Naive B cell (primary cell): Measurements from ENCODE around the gene RAD18. TPM values are rescaled to one million over a fixed set of nuclear protein-coding genes. Genes with fewer than 3 reads are reported as not detected.

Experiments used
- ATAC-seq, 2 donors: fragments of 150-1000 bp; cut with Tn5 transposase; 2 replicates each; pipeline ENCODE4 v1.10.0; 2021; ENCODE audit warnings: low read depth in 2 of 2, mild to moderate bottlenecking in 2 of 2, moderate library complexity in 2 of 2
- DNase-seq: peaks from one replicate; pipeline ENCODE4 v3.0.0; 2022
- H3K27ac Mint-ChIP-seq, 6 donors: one replicate each; pipeline ENCODE4 v1.8.0; 2020 to 2022; ENCODE audit warnings: mild to moderate bottlenecking in 6 of 6, mixed read lengths in 6 of 6, moderate library complexity in 5 of 6, inconsistent platforms in 2 of 6
- H3K27me3 Mint-ChIP-seq, 3 donors: one replicate each; pipeline ENCODE4 v1.8.0; 2021 to 2022; ENCODE audit warnings: mixed read lengths in 3 of 3, mild to moderate bottlenecking in 1 of 3
- H3K36me3 Mint-ChIP-seq, 2 donors: one replicate each; pipeline ENCODE4 v1.8.0; 2020 to 2022; ENCODE audit warnings: mixed read lengths in 2 of 2, inconsistent platforms in 1 of 2, mild to moderate bottlenecking in 1 of 2
- H3K4me1 Mint-ChIP-seq, 3 donors: one replicate each; pipeline ENCODE4 v1.8.0; 2020 to 2022; ENCODE audit warnings: mixed read lengths in 3 of 3, inconsistent platforms in 1 of 3, mild to moderate bottlenecking in 1 of 3, moderate library complexity in 1 of 3
- H3K4me3 Mint-ChIP-seq, 8 donors: one replicate each; pipeline ENCODE4 v1.8.0; 2020 to 2022; ENCODE audit warnings: mild to moderate bottlenecking in 8 of 8, mixed read lengths in 8 of 8, moderate library complexity in 8 of 8, inconsistent platforms in 2 of 8
- H3K9me3 Mint-ChIP-seq, 7 donors: one replicate each; pipeline ENCODE4 v1.8.0; 2020 to 2022; ENCODE audit warnings: mixed read lengths in 7 of 7, mild to moderate bottlenecking in 5 of 7, inconsistent platforms in 2 of 7, moderate library complexity in 1 of 7
- polyA plus RNA-seq, 6 donors: library from polyadenylated mRNA; unstranded; fragments of 300-500 nt; fragmentation: Illumina TruSeq; gene quantifications; one replicate each; pipeline ENCODE4 v1.2.3, GENCODE V29; 2021; ENCODE audit warnings: low read depth in 6 of 6

Gene RAD18
- polyA plus RNA-seq, 6 donors from 2014 or later: 13.5 to 20.9 (median 19.0) TPM

DNA sequence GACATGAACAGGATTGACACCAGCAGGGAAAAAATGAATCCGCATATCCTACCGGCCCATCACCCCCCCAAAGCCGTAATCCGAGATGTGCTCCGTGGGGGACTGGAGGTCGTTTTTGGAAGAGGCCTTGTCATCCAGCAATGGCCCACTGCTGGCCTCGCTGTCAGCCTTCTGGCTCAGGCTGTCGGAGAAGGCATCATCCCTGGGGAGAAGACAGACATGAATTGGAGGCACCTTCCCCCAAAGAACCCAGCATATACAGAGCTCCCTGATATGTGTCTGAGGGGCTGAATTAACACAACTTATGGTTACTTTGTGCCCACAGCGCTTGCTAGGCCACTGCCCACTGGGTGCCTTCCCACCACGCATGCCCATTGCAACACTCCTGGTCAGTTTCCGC, 29.6 kb upstream of the RAD18 start:
- no peak for DNase-seq

GRCh38 chr3:8992199-8992598, 28.9 kb upstream of the RAD18 start:
- no peak for DNase-seq
- Mint-ChIP-seq H3K27me3 (peaks cover 0 to 4% (median under 1%) of the 10 kb centered on the region in 3 donors), H3K27ac (peak overlapping the region in 1 of 6 donors; percentile 27), H3K36me3 (no peaks in the 10 kb centered on the region), H3K9me3 (peaks cover 0 to 2% (median 0%) of the 10 kb centered on the region in 7 donors), H3K4me1 (peaks cover 0 to 5% (median 0%) of the 10 kb centered on the region in 3 donors), H3K4me3 (no peak overlapping the region)
- ATAC-seq: no peak

More for the DNA sequence above, 29.6 kb upstream of the RAD18 start:
- H3K27me3 Mint-ChIP-seq: peaks cover 0 to 11% (median 4%) of the 10 kb centered on the region in 3 donors
- peaks cover 0 to 2% (median 0%) of the 10 kb centered on the region in 7 donors for H3K9me3 Mint-ChIP-seq
- H3K27ac Mint-ChIP-seq: no peak overlapping the region
- no peaks in the 10 kb centered on the region for H3K36me3 Mint-ChIP-seq
- no peak for ATAC-seq
- no peak overlapping the region for H3K4me3 Mint-ChIP-seq
- peaks cover 0 to 1% (median 0%) of the 10 kb centered on the region in 3 donors for H3K4me1 Mint-ChIP-seq

DNA sequence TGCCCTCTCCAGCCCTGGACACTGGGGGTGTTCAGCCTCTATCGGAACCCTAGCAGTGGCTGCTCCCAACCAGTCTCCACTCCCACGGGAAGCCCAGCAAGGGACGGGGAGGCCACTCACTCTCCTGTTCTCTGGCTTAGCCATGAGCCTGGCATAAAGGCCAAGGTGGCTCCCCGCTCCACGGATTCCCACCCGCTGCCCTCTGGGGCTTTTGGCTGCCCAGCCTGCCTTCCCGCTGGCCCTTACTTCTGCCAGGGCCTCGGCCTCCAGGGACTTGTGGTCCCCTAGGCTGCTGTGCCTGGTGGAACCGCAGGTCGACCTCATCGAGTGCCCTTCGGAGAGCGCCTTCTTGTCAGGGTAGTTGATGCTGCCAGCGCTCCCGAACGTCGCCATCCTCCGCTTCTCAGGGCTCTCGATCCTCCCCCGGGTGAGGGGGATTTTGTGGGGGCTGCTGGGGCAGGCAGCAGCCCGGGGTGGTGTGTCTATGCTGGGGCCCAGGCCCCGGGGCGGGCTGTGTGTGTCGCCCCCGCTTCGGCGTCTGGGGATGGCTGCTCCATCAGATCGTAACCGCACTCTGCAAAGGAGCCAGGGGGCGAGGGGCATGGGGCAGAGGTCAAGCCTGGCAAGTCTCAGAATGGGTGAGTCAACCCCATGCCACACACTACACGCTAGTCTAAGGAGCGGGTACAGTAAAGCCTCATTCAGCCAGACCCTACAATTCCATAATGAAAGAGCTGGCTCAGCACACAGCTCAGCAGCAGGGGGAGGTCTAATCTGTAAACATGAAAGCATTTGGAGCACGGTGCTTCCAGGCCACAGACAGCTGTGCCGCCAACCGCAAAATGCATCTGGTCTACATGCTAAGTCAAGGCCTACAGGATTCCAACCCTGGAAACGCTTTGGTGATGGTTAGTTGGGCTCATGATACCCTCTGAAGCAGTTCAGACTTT, 27.3 kb upstream of the RAD18 start:
- Mint-ChIP-seq H3K9me3 (peaks cover 0 to 2% (median 0%) of the 10 kb centered on the region in 7 donors), H3K36me3 (no peaks in the 10 kb centered on the region), H3K4me3 (no peak overlapping the region), H3K4me1 (peaks cover 0 to 5% (median 0%) of the 10 kb centered on the region in 3 donors), H3K27me3 (no peaks in the 10 kb centered on the region), H3K27ac (no peak overlapping the region)
- no peak for ATAC-seq
- no peak for DNase-seq

DNA sequence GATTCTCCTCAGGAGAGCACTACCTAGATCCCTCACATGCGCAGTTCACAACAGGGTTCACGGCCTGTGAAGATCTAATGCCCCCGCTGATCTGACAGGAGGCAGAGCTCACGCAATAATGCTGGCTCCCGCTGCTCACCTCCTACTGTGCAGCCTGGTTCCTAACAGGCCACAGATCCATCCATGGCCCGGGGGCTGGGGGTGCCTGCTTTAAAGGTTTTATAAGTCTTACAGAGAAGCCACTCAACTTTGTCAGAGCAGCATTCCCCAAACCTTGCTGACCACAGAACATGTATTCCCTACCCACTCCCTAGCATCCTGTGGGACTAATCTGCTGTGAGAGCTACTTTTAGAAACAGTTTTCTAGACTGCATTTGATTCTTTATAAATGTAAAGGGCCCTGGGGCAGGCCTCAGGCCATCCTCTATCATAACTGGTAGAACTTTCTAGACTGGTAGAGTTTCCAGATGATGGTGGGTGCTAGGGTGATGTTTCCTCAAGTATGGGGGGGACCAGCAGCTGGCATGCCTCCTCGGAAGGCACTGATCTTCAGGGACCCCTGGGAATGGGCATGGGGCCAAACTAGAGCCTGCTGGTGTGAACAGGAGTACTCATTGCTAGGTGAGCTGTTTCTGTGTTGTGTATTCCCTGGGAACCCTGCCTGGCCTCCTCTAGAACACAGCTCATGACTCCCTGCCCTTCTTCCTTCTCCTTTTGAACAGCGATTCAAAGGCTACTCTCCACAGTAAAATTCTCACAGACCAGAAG, 25.7 kb upstream of the RAD18 start:
- Mint-ChIP-seq H3K9me3 (peaks cover 0 to 2% (median 0%) of the 10 kb centered on the region in 7 donors), H3K36me3 (no peaks in the 10 kb centered on the region), H3K4me1 (peaks cover 0 to 5% (median 0%) of the 10 kb centered on the region in 3 donors), H3K4me3 (no peak overlapping the region), H3K27me3 (no peaks in the 10 kb centered on the region), H3K27ac (peak overlapping the region in 2 of 6 donors; percentile 7 to 67)
- DNase-seq (no peak), ATAC-seq (no peak)

DNA sequence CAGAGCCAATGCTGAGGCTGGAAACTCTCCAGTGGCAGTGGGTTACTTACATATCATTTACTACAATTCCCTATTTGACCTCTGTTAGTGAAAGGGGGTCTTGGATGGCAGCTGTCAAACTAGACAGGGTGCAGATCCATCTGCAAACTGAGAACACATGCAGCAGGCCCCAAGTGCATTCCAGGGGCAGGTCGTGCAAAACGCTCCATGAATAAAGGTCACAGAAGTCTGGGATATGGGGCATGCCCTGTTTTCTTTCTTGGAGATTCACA, 25.0 kb upstream of the RAD18 start:
- Mint-ChIP-seq H3K27me3 (no peaks in the 10 kb centered on the region), H3K27ac (peak overlapping the region in 2 of 6 donors; percentile 20 to 36), H3K4me3 (no peak overlapping the region), H3K4me1 (peaks cover 0 to 5% (median 0%) of the 10 kb centered on the region in 3 donors), H3K36me3 (no peaks in the 10 kb centered on the region), H3K9me3 (peaks cover 0 to 2% (median 0%) of the 10 kb centered on the region in 7 donors)
- ATAC-seq (no peak), DNase-seq (no peak)

GRCh38 chr3:8987645-8988383, 24.5 kb upstream of the RAD18 start:
- ATAC-seq (peak; percentile 73 to 75), DNase-seq (peak; percentile 16)
- no peak overlapping the region for H3K4me3 Mint-ChIP-seq
- H3K4me1 Mint-ChIP-seq: peaks cover 0 to 5% (median 0%) of the 10 kb centered on the region in 3 donors
- H3K27me3 Mint-ChIP-seq: no peaks in the 10 kb centered on the region
- H3K9me3 Mint-ChIP-seq: peaks cover 0 to 2% (median 0%) of the 10 kb centered on the region in 7 donors
- no peaks in the 10 kb centered on the region for H3K36me3 Mint-ChIP-seq
- peak overlapping the region in 2 of 6 donors; percentile 11 to 51 for H3K27ac Mint-ChIP-seq

DNA sequence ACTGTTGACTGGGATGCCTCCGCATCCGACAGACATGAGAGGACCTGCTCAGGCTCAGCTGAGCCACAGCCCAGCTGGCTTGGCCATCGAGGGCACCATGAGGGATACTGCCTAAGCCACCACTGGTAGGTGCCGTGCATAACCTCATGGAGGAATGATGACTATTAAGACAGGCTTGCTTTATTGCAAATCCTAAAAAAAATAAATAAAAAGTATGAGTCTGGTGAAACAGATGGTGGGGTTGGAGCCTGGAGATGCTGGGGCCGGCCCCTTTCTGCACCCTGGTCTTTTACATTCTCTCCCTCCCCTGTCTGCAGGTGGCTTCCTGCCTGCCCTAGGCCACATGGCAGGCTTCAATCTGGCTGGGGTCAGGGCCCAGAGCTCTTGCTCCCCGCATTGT, 24.0 kb upstream of the RAD18 start:
- Mint-ChIP-seq H3K9me3 (peaks cover 0 to 2% (median 0%) of the 10 kb centered on the region in 7 donors), H3K4me3 (no peak overlapping the region), H3K27me3 (peaks cover 0 to 2% (median under 1%) of the 10 kb centered on the region in 3 donors), H3K4me1 (peaks cover 0 to 5% (median 4%) of the 10 kb centered on the region in 3 donors), H3K27ac (peak overlapping the region in 1 of 6 donors; percentile 11), H3K36me3 (no peaks in the 10 kb centered on the region)
- no peak for ATAC-seq
- DNase-seq: no peak

DNA sequence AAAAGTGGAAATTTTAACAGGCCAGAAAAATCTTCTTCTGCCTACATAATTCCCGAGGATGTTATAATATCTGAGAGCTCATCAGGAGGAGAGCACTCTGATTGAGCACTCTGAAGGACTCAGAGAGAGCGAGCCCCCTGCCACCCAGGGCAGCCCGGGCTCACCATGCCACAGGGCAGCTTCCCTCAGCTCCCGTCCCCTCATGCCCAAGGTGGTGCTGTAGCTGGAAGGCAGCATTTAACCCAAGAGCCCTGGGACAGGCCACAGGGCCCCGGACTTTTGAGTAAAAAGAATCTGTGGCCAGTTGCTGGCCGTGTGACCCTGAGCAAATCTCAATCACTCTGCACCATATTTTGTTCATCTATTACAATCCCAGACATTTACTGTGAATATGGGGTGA, 23.5 kb upstream of the RAD18 start:
- Mint-ChIP-seq H3K4me3 (no peak overlapping the region), H3K27ac (no peak overlapping the region), H3K4me1 (peaks cover 0 to 5% (median 5%) of the 10 kb centered on the region in 3 donors), H3K27me3 (peaks cover 0 to 7% (median 5%) of the 10 kb centered on the region in 3 donors), H3K9me3 (peaks cover 0 to 2% (median 0%) of the 10 kb centered on the region in 7 donors), H3K36me3 (no peaks in the 10 kb centered on the region)
- DNase-seq (no peak), ATAC-seq (no peak)

- H3K4me3 Mint-ChIP-seq: no peak overlapping the region
- H3K27me3 Mint-ChIP-seq: peaks cover 2 to 14% (median 13%) of the 10 kb centered on the region in 3 donors
- H3K36me3 Mint-ChIP-seq: no peaks in the 10 kb centered on the region
- no peaks in the 10 kb centered on the region for H3K9me3 Mint-ChIP-seq
- DNase-seq (no peak), ATAC-seq (no peak)
- H3K4me1 Mint-ChIP-seq: peaks cover 0 to 5% (median 5%) of the 10 kb centered on the region in 3 donors
- no peak overlapping the region for H3K27ac Mint-ChIP-seq
Measured at GRCh38 chr3:8985876-8986275, 22.6 kb upstream of the RAD18 start.

- H3K36me3 Mint-ChIP-seq: no peaks in the 10 kb centered on the region
- H3K4me3 Mint-ChIP-seq: no peak overlapping the region
- peaks cover 7 to 18% (median 18%) of the 10 kb centered on the region in 3 donors for H3K27me3 Mint-ChIP-seq
- DNase-seq (no peak), ATAC-seq (no peak)
- no peak overlapping the region for H3K27ac Mint-ChIP-seq
- peaks cover 0 to under 1% (median 0%) of the 10 kb centered on the region in 7 donors for H3K9me3 Mint-ChIP-seq
- H3K4me1 Mint-ChIP-seq: peaks cover 0 to 5% (median 5%) of the 10 kb centered on the region in 3 donors
Measured at GRCh38 chr3:8985411-8985831, 22.1 kb upstream of the RAD18 start.

DNA sequence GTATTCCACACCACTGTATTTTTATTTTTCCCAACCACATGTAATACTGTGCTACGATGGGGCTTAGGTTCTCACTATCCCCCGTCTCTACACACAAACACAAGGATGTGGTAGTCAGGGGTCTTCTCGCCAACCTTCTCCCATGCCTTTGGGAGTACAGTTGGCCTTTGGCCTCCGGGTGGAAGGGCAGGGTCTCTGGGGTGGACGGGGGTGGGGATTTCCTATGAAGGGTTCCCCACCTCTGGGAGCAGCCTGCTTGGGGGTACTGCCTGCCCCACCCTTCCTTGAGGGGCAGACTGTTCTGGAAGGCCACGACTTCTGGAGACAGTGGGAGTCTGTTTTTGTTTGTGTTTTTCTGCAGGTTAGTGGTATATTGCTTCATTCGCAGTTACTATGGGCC, 21.3 kb upstream of the RAD18 start:
- H3K36me3 Mint-ChIP-seq: peaks cover 0 to under 1% of the 10 kb centered on the region in 2 donors
- H3K4me3 Mint-ChIP-seq: no peak overlapping the region
- H3K9me3 Mint-ChIP-seq: peaks cover 0 to 7% (median 1%) of the 10 kb centered on the region in 7 donors
- peaks cover 12 to 27% (median 24%) of the 10 kb centered on the region in 3 donors for H3K27me3 Mint-ChIP-seq
- H3K4me1 Mint-ChIP-seq: peaks cover 0 to 5% (median 5%) of the 10 kb centered on the region in 3 donors
- ATAC-seq: no peak
- no peak overlapping the region for H3K27ac Mint-ChIP-seq
- no peak for DNase-seq

GRCh38 chr3:8984081-8984480, 20.8 kb upstream of the RAD18 start:
- no peak for ATAC-seq
- H3K4me1 Mint-ChIP-seq: peaks cover 0 to 5% (median 5%) of the 10 kb centered on the region in 3 donors
- peaks cover 0 to 4% of the 10 kb centered on the region in 2 donors for H3K36me3 Mint-ChIP-seq
- H3K27ac Mint-ChIP-seq: no peak overlapping the region
- no peak overlapping the region for H3K4me3 Mint-ChIP-seq
- peaks cover 12 to 31% (median 28%) of the 10 kb centered on the region in 3 donors for H3K27me3 Mint-ChIP-seq
- H3K9me3 Mint-ChIP-seq: peaks cover 3 to 12% (median 5%) of the 10 kb centered on the region in 7 donors
- no peak for DNase-seq

GRCh38 chr3:8983591-8983990, 20.3 kb upstream of the RAD18 start:
- ATAC-seq (no peak), DNase-seq (no peak)
- Mint-ChIP-seq H3K4me3 (no peak overlapping the region), H3K27me3 (peaks cover 12 to 34% (median 30%) of the 10 kb centered on the region in 3 donors), H3K4me1 (peaks cover 0 to 5% (median 5%) of the 10 kb centered on the region in 3 donors), H3K9me3 (peaks cover 3 to 12% (median 7%) of the 10 kb centered on the region in 7 donors), H3K27ac (peak overlapping the region in 1 of 6 donors; percentile 1), H3K36me3 (peaks cover 0 to 4% of the 10 kb centered on the region in 2 donors)
